ENCODE measurements around the gene RTN4RL2. TPM values are rescaled to one million over a fixed set of nuclear protein-coding genes. Genes with fewer than 3 reads are reported as not detected.

RTN4RL2 gene
- total RNA-seq, 2 donors from 2014 or later: 0.97 to 1.5 TPM

DNA sequence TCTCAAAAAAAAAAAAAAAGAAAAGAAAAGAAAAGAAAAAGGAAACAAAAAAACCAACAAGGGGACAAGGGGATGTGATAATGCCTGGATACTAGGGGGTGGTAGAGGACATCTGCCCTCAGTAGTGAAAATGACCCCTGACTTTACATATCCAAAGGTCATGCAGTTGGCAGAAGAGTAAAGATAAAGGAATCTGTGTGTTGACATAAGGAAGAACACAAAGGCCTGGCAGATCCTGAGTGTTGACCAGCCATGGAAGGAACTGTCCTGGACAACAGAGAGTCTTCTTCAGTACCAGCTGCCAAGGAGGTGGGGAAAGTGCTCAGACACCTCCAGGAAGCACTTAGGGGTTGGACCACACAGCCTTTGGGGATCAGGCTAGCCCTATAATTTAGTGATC, 42.5 kb downstream of the RTN4RL2 start:
- Mint-ChIP-seq H3K9me3 (no peaks in the 10 kb centered on the region), H3K27me3 (ENCODE audit: insufficient read depth) (peaks cover 4% of the 10 kb centered on the region), H3K4me1 (peaks cover 33% of the 10 kb centered on the region), H3K36me3 (ENCODE audit: low read depth) (no peaks in the 10 kb centered on the region), H3K27ac (no peak overlapping the region), H3K4me3 (no peak overlapping the region)
- Histone ChIP-seq H3K27ac (ENCODE audit: low read depth, low read length) (no peak overlapping the region), H3K4me3 (ENCODE audit: low read length) (no peak overlapping the region), H3K9ac (ENCODE audit: extremely low read depth, low read length, poor library complexity, severe bottlenecking) (no peak overlapping the region), H3K9me3 (ENCODE audit: control insufficient read depth, low read length) (no peaks in the 10 kb centered on the region), H3K27me3 (ENCODE audit: control insufficient read depth, insufficient read depth, low read length, poor library complexity, severe bottlenecking) (no peaks in the 10 kb centered on the region), H3K36me3 (ENCODE audit: control insufficient read depth, insufficient read depth, low read length) (no peaks in the 10 kb centered on the region), H3K4me1 (ENCODE audit: control insufficient read depth, insufficient read depth, low read length) (no peaks in the 10 kb centered on the region)
- TF ChIP-seq, protein P1, sequence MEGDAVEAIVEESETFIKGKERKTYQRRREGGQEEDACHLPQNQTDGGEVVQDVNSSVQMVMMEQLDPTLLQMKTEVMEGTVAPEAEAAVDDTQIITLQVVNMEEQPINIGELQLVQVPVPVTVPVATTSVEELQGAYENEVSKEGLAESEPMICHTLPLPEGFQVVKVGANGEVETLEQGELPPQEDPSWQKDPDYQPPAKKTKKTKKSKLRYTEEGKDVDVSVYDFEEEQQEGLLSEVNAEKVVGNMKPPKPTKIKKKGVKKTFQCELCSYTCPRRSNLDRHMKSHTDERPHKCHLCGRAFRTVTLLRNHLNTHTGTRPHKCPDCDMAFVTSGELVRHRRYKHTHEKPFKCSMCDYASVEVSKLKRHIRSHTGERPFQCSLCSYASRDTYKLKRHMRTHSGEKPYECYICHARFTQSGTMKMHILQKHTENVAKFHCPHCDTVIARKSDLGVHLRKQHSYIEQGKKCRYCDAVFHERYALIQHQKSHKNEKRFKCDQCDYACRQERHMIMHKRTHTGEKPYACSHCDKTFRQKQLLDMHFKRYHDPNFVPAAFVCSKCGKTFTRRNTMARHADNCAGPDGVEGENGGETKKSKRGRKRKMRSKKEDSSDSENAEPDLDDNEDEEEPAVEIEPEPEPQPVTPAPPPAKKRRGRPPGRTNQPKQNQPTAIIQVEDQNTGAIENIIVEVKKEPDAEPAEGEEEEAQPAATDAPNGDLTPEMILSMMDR (conservative IDR thresholded peaks at IDR 0.05): no peak
- DNase-seq: no peak

DNA sequence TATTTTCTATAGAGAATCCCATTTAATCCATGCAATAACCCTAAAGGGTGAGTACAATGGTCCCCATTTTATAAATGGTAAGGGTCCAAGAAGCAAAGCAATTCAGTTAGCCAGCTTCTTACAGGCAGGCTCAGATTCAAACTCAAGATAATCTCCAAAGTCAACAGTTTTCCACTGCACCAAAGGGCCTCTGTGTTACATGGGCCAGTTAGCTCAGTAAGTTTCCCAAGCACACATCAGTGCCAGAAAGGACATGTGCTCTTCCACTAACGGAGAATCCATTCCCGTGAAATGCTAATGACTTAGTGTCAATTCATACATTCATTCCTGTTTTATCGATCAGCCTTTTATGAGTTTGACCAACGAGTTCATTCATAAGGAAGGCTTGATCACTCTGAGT, 44.2 kb downstream of the RTN4RL2 start:
- Histone ChIP-seq H3K36me3 (ENCODE audit: control insufficient read depth, insufficient read depth, low read length) (no peaks in the 10 kb centered on the region), H3K4me1 (ENCODE audit: control insufficient read depth, insufficient read depth, low read length) (no peaks in the 10 kb centered on the region), H3K27me3 (ENCODE audit: control insufficient read depth, insufficient read depth, low read length, poor library complexity, severe bottlenecking) (no peaks in the 10 kb centered on the region), H3K9me3 (ENCODE audit: control insufficient read depth, low read length) (no peaks in the 10 kb centered on the region), H3K27ac (ENCODE audit: low read depth, low read length) (no peak overlapping the region), H3K4me3 (ENCODE audit: low read length) (no peak overlapping the region), H3K9ac (ENCODE audit: extremely low read depth, low read length, poor library complexity, severe bottlenecking) (no peak overlapping the region)
- H3K36me3 Mint-ChIP-seq (ENCODE audit: low read depth): no peaks in the 10 kb centered on the region
- H3K27ac Mint-ChIP-seq: no peak overlapping the region
- H3K9me3 Mint-ChIP-seq: no peaks in the 10 kb centered on the region
- no peaks in the 10 kb centered on the region for H3K27me3 Mint-ChIP-seq (ENCODE audit: insufficient read depth)
- TF ChIP-seq, protein P1 (conservative IDR thresholded peaks at IDR 0.05): no peak
- peaks cover 33% of the 10 kb centered on the region for H3K4me1 Mint-ChIP-seq
- 95 to 96% methylated on average over 4 of the region's 4 CpGs for WGBS, 2 experiments (ENCODE audit: insufficient coverage in 1 of 2, insufficient read length in 1 of 2)
- no peak overlapping the region for H3K4me3 Mint-ChIP-seq
- DNase-seq: no peak

DNA sequence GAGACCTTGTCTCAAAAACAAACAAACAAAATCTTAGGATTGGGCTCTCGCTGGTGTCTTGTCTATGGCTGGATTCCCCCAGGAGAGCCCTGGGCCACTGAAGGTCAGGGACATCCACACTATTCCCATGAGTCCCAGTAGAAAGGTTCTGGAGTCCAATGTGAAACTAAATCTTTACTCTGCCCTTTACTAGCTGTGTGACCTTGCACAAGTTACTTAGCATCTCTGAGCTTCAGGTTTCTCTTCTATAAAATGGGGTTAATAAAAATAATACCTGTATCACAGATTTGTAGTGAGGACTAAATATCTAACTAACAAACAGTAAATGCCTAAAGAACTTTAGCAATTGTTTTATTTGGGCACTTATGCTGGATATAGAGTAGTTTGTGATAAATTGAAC, 46.2 kb downstream of the RTN4RL2 start:
- H3K27ac Mint-ChIP-seq: no peak overlapping the region
- no peak overlapping the region for H3K27ac ChIP-seq (ENCODE audit: low read depth, low read length)
- H3K4me3 ChIP-seq (ENCODE audit: low read length): no peak overlapping the region
- WGBS, 2 experiments (ENCODE audit: insufficient coverage in 1 of 2, insufficient read length in 1 of 2): 71 to 85% methylated on average over 1 of the region's 1 CpG
- H3K9ac ChIP-seq (ENCODE audit: extremely low read depth, low read length, poor library complexity, severe bottlenecking): no peak overlapping the region
- no peaks in the 10 kb centered on the region for H3K27me3 ChIP-seq (ENCODE audit: control insufficient read depth, insufficient read depth, low read length, poor library complexity, severe bottlenecking)
- H3K27me3 Mint-ChIP-seq (ENCODE audit: insufficient read depth): peaks cover 1% of the 10 kb centered on the region
- H3K36me3 ChIP-seq (ENCODE audit: control insufficient read depth, insufficient read depth, low read length): no peaks in the 10 kb centered on the region
- no peaks in the 10 kb centered on the region for H3K4me1 ChIP-seq (ENCODE audit: control insufficient read depth, insufficient read depth, low read length)
- no peaks in the 10 kb centered on the region for H3K9me3 Mint-ChIP-seq
- no peaks in the 10 kb centered on the region for H3K36me3 Mint-ChIP-seq (ENCODE audit: low read depth)
- no peak overlapping the region for H3K4me3 Mint-ChIP-seq
- TF ChIP-seq, protein P1 (conservative IDR thresholded peaks at IDR 0.05): no peak
- no peaks in the 10 kb centered on the region for H3K9me3 ChIP-seq (ENCODE audit: control insufficient read depth, low read length)
- peaks cover 23% of the 10 kb centered on the region for H3K4me1 Mint-ChIP-seq
- DNase-seq: no peak

Data from endodermal cell (in vitro differentiated cells).